T-cell (primary cell): ENCODE measurements around the gene SRF. TPM values are rescaled to one million over a fixed set of nuclear protein-coding genes. Genes with fewer than 3 reads are reported as not detected.

ENCODE experiments used
- ATAC-seq, 4 experiments: fragments of 200-7000 bp in 3 of 4; fragments of 150-1000 bp in 1 of 4; cut with Tn5 transposase; replicated peaks in 1 of 4; 1 replicate in 3 of 4; 2 replicates in 1 of 4; pipeline ENCODE4 v1.10.0; 2021; ENCODE audit warnings: moderate library complexity in 3 of 4, mild to moderate bottlenecking in 2 of 4, moderate number of reproducible peaks in 1 of 4
- CTCF ChIA-PET, 2 donors: fragments of 300-600 bp; sonication (Branson Sonifier 250); formaldehyde crosslinking; loops; one replicate each; lab custom pipeline; 2022; ENCODE audit warnings: antibody characterized with exemption in 2 of 2; lab: Charles Lee
- POLR2A ChIA-PET, 2 donors: fragments of 300-600 bp; sonication (Branson Sonifier 250); formaldehyde crosslinking; loops; one replicate each; lab custom pipeline; 2022; ENCODE audit warnings: antibody characterized with exemption in 2 of 2; lab: Charles Lee
- DNase-seq, 35 experiments: peaks; one replicate each; pipeline versions ENCODE4 v3.0.0 to v3.0.0-alpha.2; 2013 to 2023
- H3K27ac ChIP-seq: one replicate; pipeline ENCODE4 v1.5.1; 2013; ENCODE audit warnings: low read length
- H3K27me3 ChIP-seq, 2 experiments: replicated peaks in 1 of 2; 1 replicate in 1 of 2; 2 replicates in 1 of 2; pipeline versions ENCODE4 v1.6.1 to v1.7.0; 2013; ENCODE audit warnings: low read length in 1 of 2, mixed read lengths in 1 of 2; ENCODE audit not compliant: control insufficient read depth in 2 of 2, insufficient read depth in 2 of 2; ENCODE audit errors: extremely low read depth in 1 of 2
- H3K36me3 ChIP-seq, 2 donors: 1 replicate in 1 of 2; 2 replicates in 1 of 2; pipeline versions ENCODE4 v1.6.1 to v1.7.0; 2013; ENCODE audit warnings: low read length in 1 of 2; ENCODE audit not compliant: control insufficient read depth in 2 of 2, insufficient read depth in 1 of 2; ENCODE audit errors: extremely low read depth in 1 of 2
- H3K4me1 ChIP-seq, 2 experiments: 1 replicate in 1 of 2; 2 replicates in 1 of 2; pipeline versions ENCODE4 v1.6.1 to v1.7.0; 2013; ENCODE audit warnings: low read length in 2 of 2, mixed read lengths in 1 of 2; ENCODE audit not compliant: insufficient read depth in 2 of 2, control insufficient read depth in 1 of 2; ENCODE audit errors: extremely low read depth in 1 of 2
- H3K4me3 ChIP-seq, 2 donors: 1 replicate in 1 of 2; 2 replicates in 1 of 2; pipeline versions ENCODE4 v1.5.1 to v1.7.0; 2013; ENCODE audit warnings: mild to moderate bottlenecking in 2 of 2, low read length in 1 of 2, moderate library complexity in 1 of 2; ENCODE audit not compliant: control insufficient read depth in 1 of 2; ENCODE audit errors: extremely low read depth in 1 of 2
- H3K9me3 ChIP-seq: 2 replicates; pipeline ENCODE4 v1.7.0; 2013
- H3K27ac Mint-ChIP-seq, 2 donors: one replicate each; pipeline ENCODE4 v1.8.0; 2020 to 2021; ENCODE audit warnings: mild to moderate bottlenecking in 2 of 2, mixed read lengths in 2 of 2
- H3K27me3 Mint-ChIP-seq, 2 donors: one replicate each; pipeline ENCODE4 v1.8.0; 2021 to 2022; ENCODE audit warnings: mixed read lengths in 2 of 2
- H3K36me3 Mint-ChIP-seq: one replicate; pipeline ENCODE4 v1.8.0; 2021; ENCODE audit warnings: mixed read lengths
- H3K4me1 Mint-ChIP-seq, 3 donors: one replicate each; pipeline ENCODE4 v1.8.0; 2020 to 2022; ENCODE audit warnings: mixed read lengths in 3 of 3, mild to moderate bottlenecking in 1 of 3
- H3K4me3 Mint-ChIP-seq, 3 donors: one replicate each; pipeline ENCODE4 v1.8.0; 2020 to 2022; ENCODE audit warnings: mild to moderate bottlenecking in 3 of 3, mixed read lengths in 3 of 3, moderate library complexity in 3 of 3
- H3K9me3 Mint-ChIP-seq, 3 donors: one replicate each; pipeline ENCODE4 v1.8.0; 2020 to 2022; ENCODE audit warnings: mixed read lengths in 3 of 3
- WGBS: methylation state at CpG from one replicate; pipeline ENCODE4 v1.1.5; 2013; ENCODE audit warnings: missing lambda C conversion rate; ENCODE audit not compliant: insufficient coverage; 5-methylcytosine and 5-hydroxymethylcytosine counted together
- total RNA-seq, 35 experiments: library from RNA in 6 of 35; stranded (reverse) in 6 of 35; fragments of 120-200 nt in 1 of 35; gene quantifications; one replicate each; pipeline versions ENCODE4 v1.2.1 to v1.2.4 and lab custom pipeline; 2013 to 2026

SRF gene
- total RNA-seq, 5 donors from 2014 or later (not counting 1 experiment from before 2014, with no cell fraction given), result 19.6 to 34.1 (median 33.7) TPM

DNA sequence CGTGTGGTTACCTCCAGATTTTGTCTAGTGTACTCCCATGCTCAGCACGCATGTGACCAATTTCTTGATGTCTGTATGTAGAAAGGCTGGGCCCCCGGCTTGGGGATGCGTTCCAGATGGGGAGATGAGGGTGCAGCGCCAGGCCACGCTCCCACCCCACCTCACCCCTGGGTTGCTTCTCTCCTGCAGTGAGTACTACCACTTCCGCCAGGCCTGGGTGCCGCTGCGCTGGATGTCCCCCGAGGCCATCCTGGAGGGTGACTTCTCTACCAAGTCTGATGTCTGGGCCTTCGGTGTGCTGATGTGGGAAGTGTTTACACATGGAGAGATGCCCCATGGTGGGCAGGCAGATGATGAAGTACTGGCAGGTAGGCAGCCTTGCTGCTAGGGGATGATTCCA lies 11.5 kb upstream of the SRF start:
- Mint-ChIP-seq H3K27me3 (no peaks in the 10 kb centered on the region), H3K4me1 (no peaks in the 10 kb centered on the region), H3K27ac (no peak overlapping the region), H3K4me3 (no peak overlapping the region), H3K36me3 (no peaks in the 10 kb centered on the region), H3K9me3 (no peaks in the 10 kb centered on the region)
- POLR2A ChIA-PET, result no interaction called here
- no peak for DNase-seq
- WGBS, result 98% methylated on average over 8 of the region's 11 CpGs
- Histone ChIP-seq H3K4me3 (no peak overlapping the region), H3K36me3 (peaks cover 0 to 10% of the 10 kb centered on the region in 2 donors), H3K4me1 (no peaks in the 10 kb centered on the region), H3K27ac (no peak overlapping the region), H3K27me3 (peaks cover 0 to 6% of the 10 kb centered on the region in 2 experiments), H3K9me3 (no peaks in the 10 kb centered on the region)
- CTCF ChIA-PET, result no interaction called here
- ATAC-seq, result no peak

DNA sequence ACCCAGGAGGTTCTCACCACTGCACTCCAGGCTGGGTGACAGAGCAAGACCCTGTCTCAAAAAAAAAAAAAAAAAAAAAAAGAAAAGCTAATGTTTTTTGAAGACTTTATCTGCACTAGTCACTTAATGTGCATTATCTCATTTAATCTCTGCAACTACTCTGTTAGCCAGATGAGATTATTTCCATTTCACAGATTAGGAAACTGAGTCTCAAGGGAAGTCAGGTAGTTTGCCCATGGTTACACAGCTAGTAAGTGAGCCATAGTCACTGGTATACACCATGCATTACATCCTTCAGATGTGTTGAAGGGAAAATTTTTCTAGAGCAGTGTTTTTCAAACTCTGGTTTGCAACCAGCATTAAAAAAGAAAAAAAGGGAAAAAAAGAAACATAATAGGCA lies 7.2 kb upstream of the SRF start:
- H3K27me3 Mint-ChIP-seq, result no peaks in the 10 kb centered on the region
- H3K4me1 Mint-ChIP-seq, result no peaks in the 10 kb centered on the region

DNA sequence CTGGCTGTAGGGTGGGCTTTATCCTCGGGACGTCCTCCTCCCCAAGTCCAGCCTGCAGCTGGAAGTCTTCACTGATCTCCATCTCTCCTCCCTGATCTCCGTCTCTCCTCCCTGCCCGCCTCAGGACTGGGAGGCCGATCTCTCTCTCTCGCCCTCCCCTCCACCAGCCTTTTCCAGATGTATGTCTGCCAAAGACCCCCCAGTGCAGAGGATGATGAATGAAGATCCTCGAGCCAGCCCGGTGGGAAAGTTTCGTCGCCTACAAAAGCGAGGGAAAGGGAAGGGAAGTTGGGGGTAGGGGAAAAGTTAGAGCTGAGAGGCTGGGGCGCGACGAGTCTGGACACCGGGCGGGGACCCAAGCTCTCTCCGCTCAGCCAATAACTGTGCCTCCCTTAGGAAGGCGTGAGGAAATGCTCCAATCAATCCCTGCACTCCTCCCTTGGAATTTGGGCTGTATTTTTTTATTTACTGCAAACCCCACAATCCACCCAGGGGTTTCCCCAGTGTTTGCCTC lies 595 bp upstream of the SRF start:
- H3K36me3 Mint-ChIP-seq, result peaks cover 3% of the 10 kb centered on the region
- H3K27ac Mint-ChIP-seq, result peak overlapping the region; percentile 89 to 98
- Histone ChIP-seq H3K4me1 (peaks cover 26 to 41% of the 10 kb centered on the region in 2 experiments), H3K27me3 (peaks cover 0 to 6% of the 10 kb centered on the region in 2 experiments), H3K27ac (peak overlapping the region; percentile 65), H3K9me3 (no peaks in the 10 kb centered on the region), H3K36me3 (peaks cover 0 to 7% of the 10 kb centered on the region in 2 donors), H3K4me3 (peak overlapping the region; percentile 58 to 79)
- DNase-seq (no peak), ATAC-seq (no peak)
- 14% methylated on average over 4 of the region's 18 CpGs for WGBS
- peak overlapping the region; percentile 88 to 91 (median 88) for H3K4me3 Mint-ChIP-seq
- H3K9me3 Mint-ChIP-seq, result no peaks in the 10 kb centered on the region
- H3K4me1 Mint-ChIP-seq, result peaks cover 38 to 42% (median 40%) of the 10 kb centered on the region in 3 donors
- no peaks in the 10 kb centered on the region for H3K27me3 Mint-ChIP-seq
- ChIA-PET POLR2A (no interaction called here), CTCF (interaction anchor here (1.0 to 1.1 kb wide), 2 partner anchors 21 to 59 kb away, joined by 3 read pairs; partner anchors contain the start of gene DNPH1 (in 1 of the 2))

More for the DNA sequence above, 7.2 kb upstream of the SRF start:
- H3K36me3 Mint-ChIP-seq, result no peaks in the 10 kb centered on the region
- H3K4me3 Mint-ChIP-seq, result no peak overlapping the region
- H3K36me3 ChIP-seq, result peaks cover 0 to 8% of the 10 kb centered on the region in 2 donors
- H3K4me3 ChIP-seq, result no peak overlapping the region
- ATAC-seq (no peak), DNase-seq (no peak)
- CTCF ChIA-PET, result interaction anchor here in 1 of 2 donors (0.6 kb wide), 1 partner anchor 151 kb away, joined by 3 read pairs; no protein-coding TSS in a partner anchor
- H3K4me1 ChIP-seq, result no peaks in the 10 kb centered on the region
- H3K9me3 Mint-ChIP-seq, result no peaks in the 10 kb centered on the region
- peaks cover 0 to 2% of the 10 kb centered on the region in 2 experiments for H3K27me3 ChIP-seq
- POLR2A ChIA-PET, result interaction anchor here in 1 of 2 donors (0.6 to 0.7 kb wide), 3 partner anchors 240 to 313 kb away, joined by 4 to 9 read pairs (median 5); partner anchors contain the start of gene TJAP1
- H3K9me3 ChIP-seq, result no peaks in the 10 kb centered on the region
- H3K27ac Mint-ChIP-seq, result no peak overlapping the region
- no peak overlapping the region for H3K27ac ChIP-seq

DNA sequence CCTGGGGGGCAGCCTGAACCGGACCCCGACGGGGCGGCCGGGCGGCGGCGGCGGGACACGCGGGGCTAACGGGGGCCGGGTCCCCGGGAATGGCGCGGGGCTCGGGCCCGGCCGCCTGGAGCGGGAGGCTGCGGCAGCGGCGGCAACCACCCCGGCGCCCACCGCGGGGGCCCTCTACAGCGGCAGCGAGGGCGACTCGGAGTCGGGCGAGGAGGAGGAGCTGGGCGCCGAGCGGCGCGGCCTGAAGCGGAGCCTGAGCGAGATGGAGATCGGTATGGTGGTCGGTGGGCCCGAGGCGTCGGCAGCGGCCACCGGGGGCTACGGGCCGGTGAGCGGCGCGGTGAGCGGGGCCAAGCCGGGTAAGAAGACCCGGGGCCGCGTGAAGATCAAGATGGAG lies 636 bp downstream of the SRF start:
- H3K27ac Mint-ChIP-seq, result peak overlapping the region; percentile 91 to 95
- no peaks in the 10 kb centered on the region for H3K9me3 Mint-ChIP-seq
- H3K27me3 ChIP-seq, result peaks cover 0 to 6% of the 10 kb centered on the region in 2 experiments
- ChIA-PET POLR2A (no interaction called here), CTCF (interaction anchor here in 1 of 2 donors (0.5 kb wide), 1 partner anchor 212 kb away, joined by 4 read pairs; no protein-coding TSS in a partner anchor)
- H3K36me3 ChIP-seq, result peaks cover 10 to 19% of the 10 kb centered on the region in 2 donors
- peak overlapping the region; percentile 78 to 80 for H3K4me3 ChIP-seq
- H3K4me3 Mint-ChIP-seq, result peak overlapping the region; percentile 88 to 93 (median 92)
- peaks cover 26 to 51% of the 10 kb centered on the region in 2 experiments for H3K4me1 ChIP-seq
- H3K27ac ChIP-seq, result peak overlapping the region; percentile 80
- peak in 25 of 35 experiments; percentile 4 to 59 (median 26) for DNase-seq
- ATAC-seq, result peak; percentile 3 to 14 (median 8)
- WGBS, result under 1% methylated on average over 57 of the region's 57 CpGs
- H3K4me1 Mint-ChIP-seq, result peaks cover 44 to 49% (median 45%) of the 10 kb centered on the region in 3 donors
- no peaks in the 10 kb centered on the region for H3K27me3 Mint-ChIP-seq
- H3K36me3 Mint-ChIP-seq, result peaks cover 11% of the 10 kb centered on the region
- no peaks in the 10 kb centered on the region for H3K9me3 ChIP-seq

DNA sequence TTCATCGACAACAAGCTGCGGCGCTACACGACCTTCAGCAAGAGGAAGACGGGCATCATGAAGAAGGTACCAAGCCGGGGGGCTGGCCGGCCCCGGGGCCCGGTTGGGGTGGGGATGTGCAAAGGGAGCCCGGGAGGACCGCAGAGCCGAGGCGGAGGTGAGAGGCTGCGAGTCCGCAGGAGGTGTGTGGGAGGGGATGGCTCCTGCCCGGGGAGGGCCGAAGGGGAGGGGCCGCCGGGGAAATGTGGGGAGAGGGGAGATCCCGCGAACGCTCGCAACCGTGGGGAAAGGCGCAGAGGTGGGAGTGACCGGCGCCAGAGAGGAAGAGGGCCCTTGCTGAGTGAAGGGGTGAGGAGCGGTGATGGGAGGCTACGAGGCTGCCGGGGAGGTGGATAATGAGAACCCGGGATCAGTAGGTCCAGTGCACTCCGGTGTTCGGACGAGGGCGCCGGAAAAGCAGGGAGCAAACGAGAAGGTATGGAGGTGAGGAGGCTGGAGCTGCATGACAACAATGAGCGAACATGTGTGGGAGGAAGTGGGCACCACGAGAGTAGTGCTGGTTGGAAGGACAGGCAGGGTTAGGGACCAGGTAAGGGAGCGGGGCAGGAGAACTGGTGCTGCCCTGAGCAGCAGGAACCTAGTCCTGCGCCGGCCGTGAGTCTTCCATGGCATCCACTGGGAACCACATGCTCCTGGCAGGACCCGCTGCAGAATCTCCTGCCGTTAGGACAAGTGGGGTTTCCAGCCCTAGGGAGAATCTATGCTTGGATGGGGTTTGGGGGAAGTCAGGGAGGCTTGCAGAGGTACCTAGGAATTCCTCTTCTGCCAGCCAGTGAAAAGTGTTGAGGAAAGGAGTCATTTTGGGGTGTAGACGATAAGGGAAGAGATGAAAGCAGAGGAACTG lies 1.3 kb downstream of the SRF start:
- Mint-ChIP-seq H3K27me3 (no peaks in the 10 kb centered on the region), H3K4me3 (peak overlapping the region; percentile 88 to 93 (median 92)), H3K36me3 (peaks cover 12% of the 10 kb centered on the region), H3K9me3 (no peaks in the 10 kb centered on the region), H3K27ac (peak overlapping the region; percentile 91 to 95), H3K4me1 (peaks cover 44 to 49% (median 45%) of the 10 kb centered on the region in 3 donors)
- H3K36me3 ChIP-seq, result peaks cover 13 to 23% of the 10 kb centered on the region in 2 donors
- H3K4me1 ChIP-seq, result peaks cover 26 to 51% of the 10 kb centered on the region in 2 experiments
- DNase-seq (peak in 31 of 35 experiments; percentile 8 to 59 (median 24)), ATAC-seq (no peak)
- WGBS, result 2% methylated on average over 45 of the region's 46 CpGs
- no peaks in the 10 kb centered on the region for H3K9me3 ChIP-seq
- CTCF ChIA-PET, result interaction anchor here in 1 of 2 donors (0.5 kb wide), 1 partner anchor 211 kb away, joined by 4 read pairs; no protein-coding TSS in a partner anchor
- H3K27me3 ChIP-seq, result peaks cover 0 to 6% of the 10 kb centered on the region in 2 experiments
- peak overlapping the region; percentile 80 for H3K27ac ChIP-seq
- POLR2A ChIA-PET, result interaction anchor here in 1 of 2 donors (0.7 kb wide), 1 partner anchor 721 kb away, joined by 3 read pairs; no protein-coding TSS in a partner anchor
- peak overlapping the region; percentile 78 to 80 for H3K4me3 ChIP-seq
